Cardiac muscle cell (in vitro differentiated cells and primary cell): ENCODE measurements around the gene PAX8. TPM values are rescaled to one million over a fixed set of nuclear protein-coding genes. Genes with fewer than 3 reads are reported as not detected.

Experiments used
- DNase-seq, 2 donors: peaks; one replicate each; pipeline versions ENCODE4 v3.0.0 to v3.0.0-alpha.2; 2010 to 2017; ENCODE audit warnings: low read depth in 1 of 2, low spot score in 1 of 2
- H3K27ac ChIP-seq: fragments of 200-600 bp; sonication (generic); 2 replicates; pipeline ENCODE4 v1.5.1; 2016
- H3K27me3 ChIP-seq: fragments of 200-600 bp; sonication (generic); 2 replicates; pipeline ENCODE4 v1.6.0; 2016; ENCODE audit warnings: control low read depth
- H3K36me3 ChIP-seq: fragments of 200-600 bp; sonication (generic); 2 replicates; pipeline ENCODE4 v1.5.1; 2016; ENCODE audit warnings: control low read depth
- H3K4me1 ChIP-seq: fragments of 200-600 bp; sonication (generic); 2 replicates; pipeline ENCODE4 v1.8.1; 2017; ENCODE audit warnings: low read depth, mild to moderate bottlenecking, mixed run types
- H3K4me3 ChIP-seq: fragments of 200-600 bp; sonication (generic); 2 replicates; pipeline ENCODE4 v1.5.1; 2016; ENCODE audit warnings: mild to moderate bottlenecking
- H3K9me3 ChIP-seq: fragments of 200-600 bp; sonication (generic); 2 replicates; pipeline ENCODE4 v1.5.1; 2017; ENCODE audit warnings: low read depth, mild to moderate bottlenecking, control low read depth
- CTCF ChIP-seq: IDR thresholded peaks from 2 replicates; pipeline ENCODE4 v1.5.1; 2012; ENCODE audit warnings: low read depth, mild to moderate bottlenecking, low read length
- polyA plus RNA-seq: library from polyadenylated mRNA; unstranded; fragments of >200 nt; fragmentation: Nextera tagmentation; extraction: Ambion mirVana; gene quantifications from 2 replicates; pipeline ENCODE4 v1.2.1, GENCODE V29; 2016
- total RNA-seq: library from RNA; depleted of rRNA; stranded (reverse); fragments of >200 nt; gene quantifications from 2 replicates; pipeline ENCODE4 v1.2.3, GENCODE V29; 2016

Gene PAX8
- total and polyA plus RNA-seq, 2 experiments from 2014 or later = not detected

- DNase-seq = no peak
- TF ChIP-seq CTCF = no peak
Measured at GRCh38 chr2:113264713-113265403, 13.9 kb downstream of the PAX8 start.

GRCh38 chr2:113263546-113263945, 15.2 kb downstream of the PAX8 start:
- no peak for DNase-seq
- no peak overlapping the region for H3K27ac ChIP-seq
- peaks cover 52% of the 10 kb centered on the region for H3K27me3 ChIP-seq
- no peaks in the 10 kb centered on the region for H3K36me3 ChIP-seq
- H3K4me1 ChIP-seq = no peaks in the 10 kb centered on the region
- no peaks in the 10 kb centered on the region for H3K9me3 ChIP-seq
- no peak for TF ChIP-seq CTCF
- H3K4me3 ChIP-seq = no peak overlapping the region

More at GRCh38 chr2:113264713-113265403, 13.9 kb downstream of the PAX8 start:
- Histone ChIP-seq H3K4me1 (no peaks in the 10 kb centered on the region), H3K27me3 (peaks cover 56% of the 10 kb centered on the region), H3K27ac (no peak overlapping the region), H3K4me3 (no peak overlapping the region), H3K9me3 (no peaks in the 10 kb centered on the region), H3K36me3 (no peaks in the 10 kb centered on the region)

GRCh38 chr2:113260991-113261390, 17.7 kb downstream of the PAX8 start:
- Histone ChIP-seq H3K27ac (no peak overlapping the region), H3K27me3 (peaks cover 29% of the 10 kb centered on the region), H3K36me3 (no peaks in the 10 kb centered on the region), H3K4me1 (no peaks in the 10 kb centered on the region), H3K9me3 (no peaks in the 10 kb centered on the region), H3K4me3 (no peak overlapping the region)
- TF ChIP-seq CTCF = no peak
- DNase-seq = no peak

DNA sequence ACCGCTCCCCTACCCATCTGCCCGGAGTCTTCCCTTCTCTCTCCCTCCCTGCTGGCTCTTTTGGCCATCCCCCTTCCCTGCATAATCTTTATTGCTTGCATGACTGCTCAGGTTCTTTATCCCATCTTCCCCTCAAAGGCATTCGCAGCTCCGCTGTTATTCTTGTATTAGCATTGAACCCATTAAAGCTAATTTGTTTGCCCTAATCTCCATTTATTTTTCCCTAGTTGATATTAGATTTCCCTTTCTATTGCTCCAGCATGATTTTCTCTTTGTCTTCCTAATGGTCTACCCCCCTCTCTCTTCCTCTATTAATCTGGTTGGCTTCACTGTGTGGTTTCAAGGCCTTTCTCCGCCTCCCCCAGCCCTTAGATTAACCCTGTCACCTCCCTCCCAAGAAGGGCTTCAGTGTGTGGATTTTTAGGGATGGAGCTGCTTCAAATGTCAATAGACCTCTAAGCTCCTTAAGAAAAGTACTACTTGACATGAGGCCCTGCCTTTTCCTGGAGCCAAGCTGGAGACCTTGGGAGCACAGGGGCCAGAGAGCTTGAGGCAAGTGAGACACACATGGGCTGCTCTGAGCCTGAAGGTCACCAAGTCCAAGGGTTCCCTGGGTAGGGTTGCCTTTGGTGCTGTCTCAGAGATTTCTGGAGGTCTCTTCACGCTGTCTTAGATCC, 20.1 kb downstream of the PAX8 start:
- H3K27ac ChIP-seq = no peak overlapping the region

More for the DNA sequence above, 20.1 kb downstream of the PAX8 start:
- TF ChIP-seq CTCF = no peak
- Histone ChIP-seq H3K36me3 (no peaks in the 10 kb centered on the region), H3K9me3 (no peaks in the 10 kb centered on the region), H3K4me3 (no peak overlapping the region), H3K27me3 (peaks cover 10% of the 10 kb centered on the region), H3K4me1 (no peaks in the 10 kb centered on the region)
- no peak for DNase-seq
